ENCODE results near the gene NEU1.
A peak's percentile ranks its signal among the peaks of the same experiment; 100 is the strongest.

NEU1 gene

GRCh38 chr6:31901953-31902643, 39.5 kb upstream of the NEU1 start, which contains the start of gene ZBTB12:
TSS of gene ZBTB12 (minus strand) at chr6:31902086. CDS start at chr6:31901305, 781 bp downstream.
- Histone ChIP-seq H3K79me2 (ENCODE audit: control insufficient read depth, insufficient read depth, low read length, unreplicated experiment) (peaks cover 5% of the 10 kb centered on the region), H3K4me3 (ENCODE audit: low read depth, low read length) (peak within 1 kb of the TSS; percentile 79), H3K36me3 (ENCODE audit: insufficient read depth, low read length) (no peaks in the 10 kb centered on the region), H2AFZ (ENCODE audit: low read length, unreplicated experiment) (peak within 1 kb of the TSS; percentile 68), H3K4me1 (ENCODE audit: control insufficient read depth, insufficient read depth, low read length, unreplicated experiment) (peaks cover 18% of the 10 kb centered on the region), H3K27ac (ENCODE audit: low read depth, low read length) (peak within 1 kb of the TSS; percentile 33; the same call in 1 of the 2 replicates), H3K27me3 (ENCODE audit: insufficient read depth, low read length) (no peaks in the 10 kb centered on the region)

- Histone ChIP-seq H3K27me3 (ENCODE audit: insufficient read depth, low read length) (no peaks in the 10 kb centered on the region), H2AFZ (ENCODE audit: low read length, unreplicated experiment) (peak overlapping the region; percentile 23), H3K36me3 (ENCODE audit: insufficient read depth, low read length) (no peaks in the 10 kb centered on the region), H3K27ac (ENCODE audit: low read depth, low read length) (peak overlapping the region; percentile 33; the same call in 1 of the 2 replicates), H3K4me1 (ENCODE audit: control insufficient read depth, insufficient read depth, low read length, unreplicated experiment) (peaks cover 18% of the 10 kb centered on the region), H3K79me2 (ENCODE audit: control insufficient read depth, insufficient read depth, low read length, unreplicated experiment) (peaks cover 5% of the 10 kb centered on the region), H3K4me3 (ENCODE audit: low read depth, low read length) (peak overlapping the region; percentile 79)
Measured at GRCh38 chr6:31901415-31901952, 38.9 kb upstream of the NEU1 start.

GRCh38 chr6:31900917-31901414, 38.3 kb upstream of the NEU1 start:
- Histone ChIP-seq H2AFZ (ENCODE audit: low read length, unreplicated experiment) (no peak overlapping the region), H3K27ac (ENCODE audit: low read depth, low read length) (no peak overlapping the region), H3K36me3 (ENCODE audit: insufficient read depth, low read length) (no peaks in the 10 kb centered on the region), H3K79me2 (ENCODE audit: control insufficient read depth, insufficient read depth, low read length, unreplicated experiment) (peaks cover 5% of the 10 kb centered on the region), H3K4me3 (ENCODE audit: low read depth, low read length) (peak overlapping the region; percentile 79), H3K4me1 (ENCODE audit: control insufficient read depth, insufficient read depth, low read length, unreplicated experiment) (peaks cover 23% of the 10 kb centered on the region), H3K27me3 (ENCODE audit: insufficient read depth, low read length) (no peaks in the 10 kb centered on the region)

- no peaks in the 10 kb centered on the region for H3K27me3 ChIP-seq (ENCODE audit: insufficient read depth, low read length)
- H3K4me3 ChIP-seq (ENCODE audit: low read depth, low read length), result no peak overlapping the region
- H3K36me3 ChIP-seq (ENCODE audit: insufficient read depth, low read length), result no peaks in the 10 kb centered on the region
- H3K79me2 ChIP-seq (ENCODE audit: control insufficient read depth, insufficient read depth, low read length, unreplicated experiment), result peaks cover 5% of the 10 kb centered on the region
- H2AFZ ChIP-seq (ENCODE audit: low read length, unreplicated experiment), result no peak overlapping the region
- no peak overlapping the region for H3K27ac ChIP-seq (ENCODE audit: low read depth, low read length)
- H3K4me1 ChIP-seq (ENCODE audit: control insufficient read depth, insufficient read depth, low read length, unreplicated experiment), result peaks cover 23% of the 10 kb centered on the region
Measured at GRCh38 chr6:31899882-31900722, 37.5 kb upstream of the NEU1 start.

GRCh38 chr6:31899215-31899614, 36.6 kb upstream of the NEU1 start:
- Histone ChIP-seq H3K27me3 (ENCODE audit: insufficient read depth, low read length) (no peaks in the 10 kb centered on the region), H3K27ac (ENCODE audit: low read depth, low read length) (no peak overlapping the region), H3K36me3 (ENCODE audit: insufficient read depth, low read length) (no peaks in the 10 kb centered on the region), H3K4me1 (ENCODE audit: control insufficient read depth, insufficient read depth, low read length, unreplicated experiment) (peaks cover 23% of the 10 kb centered on the region), H3K79me2 (ENCODE audit: control insufficient read depth, insufficient read depth, low read length, unreplicated experiment) (peaks cover 5% of the 10 kb centered on the region), H3K4me3 (ENCODE audit: low read depth, low read length) (no peak overlapping the region), H2AFZ (ENCODE audit: low read length, unreplicated experiment) (no peak overlapping the region)

- peak overlapping the region; percentile 96 for H2AFZ ChIP-seq (ENCODE audit: low read length, unreplicated experiment)
- no peaks in the 10 kb centered on the region for H3K27me3 ChIP-seq (ENCODE audit: insufficient read depth, low read length)
- H3K27ac ChIP-seq (ENCODE audit: low read depth, low read length), result peak overlapping the region; percentile 29; the same call in 1 of the 2 replicates
- peaks cover 17% of the 10 kb centered on the region for H3K4me1 ChIP-seq (ENCODE audit: control insufficient read depth, insufficient read depth, low read length, unreplicated experiment)
- no peaks in the 10 kb centered on the region for H3K36me3 ChIP-seq (ENCODE audit: insufficient read depth, low read length)
- H3K79me2 ChIP-seq (ENCODE audit: control insufficient read depth, insufficient read depth, low read length, unreplicated experiment), result peaks cover 5% of the 10 kb centered on the region
- H3K4me3 ChIP-seq (ENCODE audit: low read depth, low read length), result peak overlapping the region; percentile 90
Measured at GRCh38 chr6:31898383-31899011, 35.9 kb upstream of the NEU1 start.

- Histone ChIP-seq H3K4me1 (ENCODE audit: control insufficient read depth, insufficient read depth, low read length, unreplicated experiment) (peaks cover 19% of the 10 kb centered on the region), H2AFZ (ENCODE audit: low read length, unreplicated experiment) (peak within 1 kb of the TSS; percentile 96), H3K27ac (ENCODE audit: low read depth, low read length) (peak within 1 kb of the TSS; percentile 29; the same call in 1 of the 2 replicates), H3K27me3 (ENCODE audit: insufficient read depth, low read length) (no peaks in the 10 kb centered on the region), H3K36me3 (ENCODE audit: insufficient read depth, low read length) (0 out of 2 replicates have a peak, but pooled peaks cover 5% of the 10 kb centered on the region), H3K4me3 (ENCODE audit: low read depth, low read length) (peak within 1 kb of the TSS; percentile 90), H3K79me2 (ENCODE audit: control insufficient read depth, insufficient read depth, low read length, unreplicated experiment) (peaks cover 5% of the 10 kb centered on the region)
Measured at GRCh38 chr6:31897612-31898382, 35.2 kb upstream of the NEU1 start, which contains the start of gene EHMT2. TSS of gene EHMT2 (minus strand) at chr6:31897698. CDS start at chr6:31897677, 21 bp downstream.

- Histone ChIP-seq H3K4me1 (ENCODE audit: control insufficient read depth, insufficient read depth, low read length, unreplicated experiment) (peaks cover 16% of the 10 kb centered on the region), H3K79me2 (ENCODE audit: control insufficient read depth, insufficient read depth, low read length, unreplicated experiment) (peaks cover 5% of the 10 kb centered on the region), H3K27me3 (ENCODE audit: insufficient read depth, low read length) (no peaks in the 10 kb centered on the region), H3K27ac (ENCODE audit: low read depth, low read length) (no peak overlapping the region), H3K36me3 (ENCODE audit: insufficient read depth, low read length) (0 out of 2 replicates have a peak, but pooled peaks cover 9% of the 10 kb centered on the region), H3K4me3 (ENCODE audit: low read depth, low read length) (peak overlapping the region; percentile 90), H2AFZ (ENCODE audit: low read length, unreplicated experiment) (peak overlapping the region; percentile 79)
Measured at GRCh38 chr6:31896856-31897611, 34.4 kb upstream of the NEU1 start.

GRCh38 chr6:31896493-31896855, 33.9 kb upstream of the NEU1 start:
- peaks cover 11% of the 10 kb centered on the region; the same call in 1 of the 2 replicates for H3K36me3 ChIP-seq (ENCODE audit: insufficient read depth, low read length)

More at GRCh38 chr6:31896493-31896855, 33.9 kb upstream of the NEU1 start:
- Histone ChIP-seq H3K4me1 (ENCODE audit: control insufficient read depth, insufficient read depth, low read length, unreplicated experiment) (peaks cover 16% of the 10 kb centered on the region), H3K27ac (ENCODE audit: low read depth, low read length) (no peak overlapping the region), H3K79me2 (ENCODE audit: control insufficient read depth, insufficient read depth, low read length, unreplicated experiment) (peaks cover 5% of the 10 kb centered on the region), H2AFZ (ENCODE audit: low read length, unreplicated experiment) (peak overlapping the region; percentile 8), H3K4me3 (ENCODE audit: low read depth, low read length) (peak overlapping the region; percentile 90), H3K27me3 (ENCODE audit: insufficient read depth, low read length) (no peaks in the 10 kb centered on the region)
